Measurements from ENCODE around the gene PDLIM1. TPM values are rescaled to one million over a fixed set of nuclear protein-coding genes. Genes with fewer than 3 reads are reported as not detected.

The PDLIM1 gene
- total and polyA plus RNA-seq, 3 experiments from 2014 or later: 0.88 to 11.7 (median 1.4) TPM

GRCh38 chr10:95262763-95263518, 27.9 kb downstream of the PDLIM1 start:
- H3K27ac ChIP-seq (ENCODE audit: low read depth, low read length): no peak overlapping the region
- ChIA-PET CTCF (no interaction called here), POLR2A (no interaction called here)
- Mint-ChIP-seq H3K27ac (no peak overlapping the region), H3K36me3 (no peaks in the 10 kb centered on the region), H3K4me3 (no peak overlapping the region), H3K27me3 (peaks cover 0 to 6% of the 10 kb centered on the region in 2 donors), H3K4me1 (peaks cover 3 to 6% (median 4%) of the 10 kb centered on the region in 3 donors), H3K9me3 (no peaks in the 10 kb centered on the region)
- no peaks in the 10 kb centered on the region for H3K36me3 ChIP-seq (ENCODE audit: insufficient read depth, low read length)
- H3K9me3 ChIP-seq (ENCODE audit: low read length): no peaks in the 10 kb centered on the region
- H3K4me1 ChIP-seq (ENCODE audit: insufficient read depth, low read length): no peaks in the 10 kb centered on the region
- no peak overlapping the region for H3K4me3 ChIP-seq (ENCODE audit: low read length)
- no peak for DNase-seq
- no peaks in the 10 kb centered on the region for H3K27me3 ChIP-seq (ENCODE audit: insufficient read depth, low read length, poor library complexity, severe bottlenecking)

- DNase-seq: no peak
- no peak overlapping the region for H3K4me3 Mint-ChIP-seq
- Histone ChIP-seq H3K4me3 (ENCODE audit: low read length) (no peak overlapping the region), H3K4me1 (ENCODE audit: insufficient read depth, low read length) (no peaks in the 10 kb centered on the region), H3K36me3 (ENCODE audit: insufficient read depth, low read length) (no peaks in the 10 kb centered on the region), H3K27me3 (ENCODE audit: insufficient read depth, low read length, poor library complexity, severe bottlenecking) (no peaks in the 10 kb centered on the region), H3K27ac (ENCODE audit: low read depth, low read length) (no peak overlapping the region), H3K9me3 (ENCODE audit: low read length) (no peaks in the 10 kb centered on the region)
- ChIA-PET POLR2A (no interaction called here), CTCF (no interaction called here)
- H3K9me3 Mint-ChIP-seq: no peaks in the 10 kb centered on the region
- no peaks in the 10 kb centered on the region for H3K36me3 Mint-ChIP-seq
- H3K4me1 Mint-ChIP-seq: peaks cover 3 to 5% (median 4%) of the 10 kb centered on the region in 3 donors
- no peak overlapping the region for H3K27ac Mint-ChIP-seq
- H3K27me3 Mint-ChIP-seq: peaks cover 0 to 10% of the 10 kb centered on the region in 2 donors
Measured at GRCh38 chr10:95261926-95262325, 28.9 kb downstream of the PDLIM1 start.

GRCh38 chr10:95260909-95261552, 29.8 kb downstream of the PDLIM1 start:
- no peaks in the 10 kb centered on the region for H3K4me1 Mint-ChIP-seq

GRCh38 chr10:95260397-95260881, 30.4 kb downstream of the PDLIM1 start:
- peaks cover 0 to 8% of the 10 kb centered on the region in 2 donors for H3K27me3 Mint-ChIP-seq
- Histone ChIP-seq H3K36me3 (ENCODE audit: insufficient read depth, low read length) (no peaks in the 10 kb centered on the region), H3K4me1 (ENCODE audit: insufficient read depth, low read length) (no peaks in the 10 kb centered on the region), H3K27ac (ENCODE audit: low read depth, low read length) (no peak overlapping the region), H3K9me3 (ENCODE audit: low read length) (no peaks in the 10 kb centered on the region), H3K4me3 (ENCODE audit: low read length) (no peak overlapping the region), H3K27me3 (ENCODE audit: insufficient read depth, low read length, poor library complexity, severe bottlenecking) (no peaks in the 10 kb centered on the region)
- ChIA-PET CTCF (no interaction called here), POLR2A (no interaction called here)
- DNase-seq: no peak
- H3K27ac Mint-ChIP-seq: no peak overlapping the region
- H3K4me1 Mint-ChIP-seq: no peaks in the 10 kb centered on the region
- H3K9me3 Mint-ChIP-seq: no peaks in the 10 kb centered on the region
- no peak overlapping the region for H3K4me3 Mint-ChIP-seq
- H3K36me3 Mint-ChIP-seq: no peaks in the 10 kb centered on the region

More at GRCh38 chr10:95260909-95261552, 29.8 kb downstream of the PDLIM1 start:
- no peaks in the 10 kb centered on the region for H3K9me3 ChIP-seq (ENCODE audit: low read length)
- CTCF ChIA-PET: no interaction called here
- H3K4me3 Mint-ChIP-seq: no peak overlapping the region
- H3K27ac ChIP-seq (ENCODE audit: low read depth, low read length): no peak overlapping the region
- peaks cover 0 to 10% of the 10 kb centered on the region in 2 donors for H3K27me3 Mint-ChIP-seq
- H3K36me3 Mint-ChIP-seq: no peaks in the 10 kb centered on the region
- H3K4me3 ChIP-seq (ENCODE audit: low read length): no peak overlapping the region
- no peaks in the 10 kb centered on the region for H3K4me1 ChIP-seq (ENCODE audit: insufficient read depth, low read length)
- POLR2A ChIA-PET: no interaction called here
- no peak for DNase-seq
- H3K36me3 ChIP-seq (ENCODE audit: insufficient read depth, low read length): no peaks in the 10 kb centered on the region
- H3K9me3 Mint-ChIP-seq: no peaks in the 10 kb centered on the region
- no peaks in the 10 kb centered on the region for H3K27me3 ChIP-seq (ENCODE audit: insufficient read depth, low read length, poor library complexity, severe bottlenecking)
- H3K27ac Mint-ChIP-seq: no peak overlapping the region

- no peaks in the 10 kb centered on the region for H3K9me3 Mint-ChIP-seq
- H3K27me3 Mint-ChIP-seq: peaks cover 0 to 8% of the 10 kb centered on the region in 2 donors
- no peaks in the 10 kb centered on the region for H3K36me3 Mint-ChIP-seq
- DNase-seq: no peak
- Histone ChIP-seq H3K4me3 (ENCODE audit: low read length) (no peak overlapping the region), H3K27ac (ENCODE audit: low read depth, low read length) (no peak overlapping the region), H3K36me3 (ENCODE audit: insufficient read depth, low read length) (no peaks in the 10 kb centered on the region), H3K4me1 (ENCODE audit: insufficient read depth, low read length) (no peaks in the 10 kb centered on the region), H3K9me3 (ENCODE audit: low read length) (no peaks in the 10 kb centered on the region), H3K27me3 (ENCODE audit: insufficient read depth, low read length, poor library complexity, severe bottlenecking) (no peaks in the 10 kb centered on the region)
- H3K4me1 Mint-ChIP-seq: no peaks in the 10 kb centered on the region
- ChIA-PET POLR2A (no interaction called here), CTCF (interaction anchor here (0.9 kb wide), 1 partner anchor 11 kb away, joined by 3 read pairs; no protein-coding TSS in a partner anchor)
- no peak overlapping the region for H3K4me3 Mint-ChIP-seq
- H3K27ac Mint-ChIP-seq: no peak overlapping the region
Measured at GRCh38 chr10:95257849-95258248, 33.0 kb downstream of the PDLIM1 start.

GRCh38 chr10:95256268-95256667, 34.5 kb downstream of the PDLIM1 start:
- Mint-ChIP-seq H3K9me3 (no peaks in the 10 kb centered on the region), H3K36me3 (no peaks in the 10 kb centered on the region), H3K4me3 (no peak overlapping the region), H3K27me3 (peaks cover 0 to 6% of the 10 kb centered on the region in 2 donors), H3K4me1 (no peaks in the 10 kb centered on the region), H3K27ac (no peak overlapping the region)
- CTCF ChIA-PET: no interaction called here
- Histone ChIP-seq H3K9me3 (ENCODE audit: low read length) (no peaks in the 10 kb centered on the region), H3K36me3 (ENCODE audit: insufficient read depth, low read length) (no peaks in the 10 kb centered on the region), H3K27ac (ENCODE audit: low read depth, low read length) (no peak overlapping the region), H3K27me3 (ENCODE audit: insufficient read depth, low read length, poor library complexity, severe bottlenecking) (no peaks in the 10 kb centered on the region), H3K4me1 (ENCODE audit: insufficient read depth, low read length) (no peaks in the 10 kb centered on the region), H3K4me3 (ENCODE audit: low read length) (no peak overlapping the region)
- no peak for DNase-seq
- POLR2A ChIA-PET: no interaction called here

GRCh38 chr10:95254629-95255028, 36.2 kb downstream of the PDLIM1 start:
- Mint-ChIP-seq H3K4me1 (no peaks in the 10 kb centered on the region), H3K4me3 (no peak overlapping the region), H3K27me3 (peaks cover under 1 to 6% of the 10 kb centered on the region in 2 donors), H3K9me3 (no peaks in the 10 kb centered on the region), H3K36me3 (no peaks in the 10 kb centered on the region), H3K27ac (peak overlapping the region in 1 of 8 donors; percentile 90)
- H3K36me3 ChIP-seq (ENCODE audit: insufficient read depth, low read length): no peaks in the 10 kb centered on the region
- H3K27ac ChIP-seq (ENCODE audit: low read depth, low read length): no peak overlapping the region
- no peak for DNase-seq
- no peak overlapping the region for H3K4me3 ChIP-seq (ENCODE audit: low read length)
- H3K4me1 ChIP-seq (ENCODE audit: insufficient read depth, low read length): no peaks in the 10 kb centered on the region
- H3K27me3 ChIP-seq (ENCODE audit: insufficient read depth, low read length, poor library complexity, severe bottlenecking): no peaks in the 10 kb centered on the region
- ChIA-PET POLR2A (no interaction called here), CTCF (no interaction called here)
- H3K9me3 ChIP-seq (ENCODE audit: low read length): no peaks in the 10 kb centered on the region

- Histone ChIP-seq H3K27me3 (ENCODE audit: insufficient read depth, low read length, poor library complexity, severe bottlenecking) (no peaks in the 10 kb centered on the region), H3K27ac (ENCODE audit: low read depth, low read length) (no peak overlapping the region), H3K9me3 (ENCODE audit: low read length) (no peaks in the 10 kb centered on the region), H3K4me3 (ENCODE audit: low read length) (no peak overlapping the region), H3K36me3 (ENCODE audit: insufficient read depth, low read length) (no peaks in the 10 kb centered on the region), H3K4me1 (ENCODE audit: insufficient read depth, low read length) (no peaks in the 10 kb centered on the region)
- Mint-ChIP-seq H3K27ac (no peak overlapping the region), H3K27me3 (peaks cover 4 to 7% of the 10 kb centered on the region in 2 donors), H3K4me3 (no peak overlapping the region), H3K4me1 (no peaks in the 10 kb centered on the region), H3K36me3 (no peaks in the 10 kb centered on the region), H3K9me3 (no peaks in the 10 kb centered on the region)
- no peak for DNase-seq
- ChIA-PET POLR2A (no interaction called here), CTCF (no interaction called here)
Measured at GRCh38 chr10:95253686-95254085, 37.1 kb downstream of the PDLIM1 start.
